H1 (cell line): Measurements from ENCODE around the gene INPP5J.

ENCODE experiments used
- RFX5 ChIP-seq: IDR thresholded peaks from 2 replicates; pipeline ENCODE4 v1.6.1; 2011; ENCODE audit warnings: low read depth, low read length, improper control_type of control experiment, borderline replicate concordance
- TF ChIP-seq, protein P1 (sequence below), 3 experiments: IDR thresholded peaks; 1 replicate in 2 of 3; 2 replicates in 1 of 3; pipeline versions ENCODE4 v1.5.1 to v1.6.1; 2011; ENCODE audit warnings: low read length in 3 of 3, mild to moderate bottlenecking in 3 of 3, inconsistent platforms in 2 of 3, low read depth in 1 of 3, moderate library complexity in 1 of 3; ENCODE audit not compliant: insufficient read depth in 1 of 3; ENCODE audit errors: control extremely low read depth in 1 of 3

DNA sequence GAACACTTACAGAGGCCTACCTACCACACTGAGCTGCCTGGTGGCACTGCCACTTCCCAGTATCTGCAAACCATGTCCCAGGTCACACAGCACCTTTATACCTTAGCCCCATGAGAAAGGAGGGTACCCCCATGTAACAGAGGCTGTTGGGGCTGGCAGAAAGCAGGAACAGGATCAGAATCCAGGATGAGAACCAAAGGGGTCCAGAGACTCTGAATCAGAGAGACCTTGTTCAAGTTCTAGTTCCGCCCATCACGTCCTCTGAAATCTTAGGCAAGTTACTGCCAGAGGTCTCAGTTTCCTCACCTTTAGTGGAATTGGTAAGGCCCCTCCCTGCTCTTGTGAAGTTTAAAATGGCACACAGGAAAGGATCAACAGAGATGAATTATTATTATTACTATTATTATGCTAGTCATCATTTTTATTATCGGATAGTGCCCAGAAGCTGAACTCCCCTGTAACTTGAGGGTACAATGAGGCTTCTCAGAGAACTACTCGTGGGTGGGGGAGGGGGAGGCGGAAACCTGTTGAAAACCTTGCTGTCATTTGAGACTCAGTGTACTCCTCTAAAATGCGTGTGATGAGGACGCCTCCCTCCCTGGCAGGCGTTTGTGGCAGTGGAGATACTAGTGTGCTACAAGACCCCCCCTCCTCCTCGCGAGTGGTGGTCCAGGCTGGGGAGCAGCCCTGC, 24.7 kb upstream of the INPP5J start:
- TF ChIP-seq, protein P1, sequence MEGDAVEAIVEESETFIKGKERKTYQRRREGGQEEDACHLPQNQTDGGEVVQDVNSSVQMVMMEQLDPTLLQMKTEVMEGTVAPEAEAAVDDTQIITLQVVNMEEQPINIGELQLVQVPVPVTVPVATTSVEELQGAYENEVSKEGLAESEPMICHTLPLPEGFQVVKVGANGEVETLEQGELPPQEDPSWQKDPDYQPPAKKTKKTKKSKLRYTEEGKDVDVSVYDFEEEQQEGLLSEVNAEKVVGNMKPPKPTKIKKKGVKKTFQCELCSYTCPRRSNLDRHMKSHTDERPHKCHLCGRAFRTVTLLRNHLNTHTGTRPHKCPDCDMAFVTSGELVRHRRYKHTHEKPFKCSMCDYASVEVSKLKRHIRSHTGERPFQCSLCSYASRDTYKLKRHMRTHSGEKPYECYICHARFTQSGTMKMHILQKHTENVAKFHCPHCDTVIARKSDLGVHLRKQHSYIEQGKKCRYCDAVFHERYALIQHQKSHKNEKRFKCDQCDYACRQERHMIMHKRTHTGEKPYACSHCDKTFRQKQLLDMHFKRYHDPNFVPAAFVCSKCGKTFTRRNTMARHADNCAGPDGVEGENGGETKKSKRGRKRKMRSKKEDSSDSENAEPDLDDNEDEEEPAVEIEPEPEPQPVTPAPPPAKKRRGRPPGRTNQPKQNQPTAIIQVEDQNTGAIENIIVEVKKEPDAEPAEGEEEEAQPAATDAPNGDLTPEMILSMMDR (IDR thresholded peaks at IDR 0.05; ENCODE audit: control extremely low read depth in 1 of 3, insufficient read depth in 1 of 3, low read depth in 1 of 3, low read length in 3 of 3): no peak
- TF ChIP-seq RFX5: no peak
